GM12873 (cell line): ENCODE measurements around the gene MAPK9.

Experiments
- TF ChIP-seq, protein P1 (sequence below): IDR thresholded peaks from 2 replicates; pipeline ENCODE4 v1.5.1; 2012; ENCODE audit warnings: low read depth, mild to moderate bottlenecking, moderate library complexity, low read length, control low read depth; ENCODE audit not compliant: insufficient read depth; ENCODE audit errors: missing control alignments

MAPK9 gene

DNA sequence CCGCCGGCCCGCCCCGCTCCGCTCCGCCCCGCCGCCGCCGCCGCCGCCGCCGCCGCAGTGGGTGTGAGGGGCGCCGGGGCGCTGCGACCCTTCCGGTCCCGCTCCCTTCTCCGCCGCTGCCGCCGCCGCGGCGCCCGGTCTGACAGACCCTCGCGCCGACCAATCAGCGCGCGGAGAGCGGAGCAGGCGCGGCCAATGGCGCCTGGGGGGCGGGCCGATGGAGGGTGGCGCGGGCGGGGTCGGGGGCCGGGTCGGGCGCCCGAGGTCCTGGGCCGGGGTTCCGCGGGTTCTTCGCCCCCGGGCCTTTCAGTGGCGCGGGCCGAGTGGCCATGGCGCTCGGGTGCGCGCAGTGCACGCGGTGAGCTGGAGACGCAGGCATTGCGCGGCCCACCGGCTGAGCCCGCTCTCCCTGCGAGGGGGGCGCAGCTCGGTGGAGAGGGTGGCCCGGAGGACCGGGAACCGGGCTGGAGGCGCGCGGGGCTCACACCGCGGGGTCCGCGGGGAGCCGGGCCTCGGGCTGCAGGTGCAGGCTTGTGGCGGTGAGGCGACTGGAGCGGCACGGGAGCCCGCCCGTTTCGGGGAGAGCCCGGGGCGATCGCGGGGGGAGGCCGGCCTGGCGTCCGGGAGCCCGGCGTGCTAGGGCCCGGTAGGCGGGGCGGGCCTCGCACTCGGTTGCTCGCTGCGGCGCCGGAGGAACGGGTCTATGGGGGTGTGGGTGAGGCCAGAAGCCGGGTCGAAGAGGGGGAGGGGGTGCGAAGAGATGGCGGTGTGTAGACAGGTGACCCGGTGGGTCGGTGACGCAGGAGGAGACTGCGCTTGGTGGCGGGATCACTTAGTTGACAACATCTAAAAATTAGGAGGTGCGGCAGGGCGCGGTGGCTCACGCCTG is at the start of gene MAPK9:
MAPK9 (minus strand) TSS at position 141 of the 889 bp plus-strand sequence. CDS start 11,522 bp downstream, outside the sequence.
- TF ChIP-seq, protein P1, sequence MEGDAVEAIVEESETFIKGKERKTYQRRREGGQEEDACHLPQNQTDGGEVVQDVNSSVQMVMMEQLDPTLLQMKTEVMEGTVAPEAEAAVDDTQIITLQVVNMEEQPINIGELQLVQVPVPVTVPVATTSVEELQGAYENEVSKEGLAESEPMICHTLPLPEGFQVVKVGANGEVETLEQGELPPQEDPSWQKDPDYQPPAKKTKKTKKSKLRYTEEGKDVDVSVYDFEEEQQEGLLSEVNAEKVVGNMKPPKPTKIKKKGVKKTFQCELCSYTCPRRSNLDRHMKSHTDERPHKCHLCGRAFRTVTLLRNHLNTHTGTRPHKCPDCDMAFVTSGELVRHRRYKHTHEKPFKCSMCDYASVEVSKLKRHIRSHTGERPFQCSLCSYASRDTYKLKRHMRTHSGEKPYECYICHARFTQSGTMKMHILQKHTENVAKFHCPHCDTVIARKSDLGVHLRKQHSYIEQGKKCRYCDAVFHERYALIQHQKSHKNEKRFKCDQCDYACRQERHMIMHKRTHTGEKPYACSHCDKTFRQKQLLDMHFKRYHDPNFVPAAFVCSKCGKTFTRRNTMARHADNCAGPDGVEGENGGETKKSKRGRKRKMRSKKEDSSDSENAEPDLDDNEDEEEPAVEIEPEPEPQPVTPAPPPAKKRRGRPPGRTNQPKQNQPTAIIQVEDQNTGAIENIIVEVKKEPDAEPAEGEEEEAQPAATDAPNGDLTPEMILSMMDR, result no peak

DNA sequence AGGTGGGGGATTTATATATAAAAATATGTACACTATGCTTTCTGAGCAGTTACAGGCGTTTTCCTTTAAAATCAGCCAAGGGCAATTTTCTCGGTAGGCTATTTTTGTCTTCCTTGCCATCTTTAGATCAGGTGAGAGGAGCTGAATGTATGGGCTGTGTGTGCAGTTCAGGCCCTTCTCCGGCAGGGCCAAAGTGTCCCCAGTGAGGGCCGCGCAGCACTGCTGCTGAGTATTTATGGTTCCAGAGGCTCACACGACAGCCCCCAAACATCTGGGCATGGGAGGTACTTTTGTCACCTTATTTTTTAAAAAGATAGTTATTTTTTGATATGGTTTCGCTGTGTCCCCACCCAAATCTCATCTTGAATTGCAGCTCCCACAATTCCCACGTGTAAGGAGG is 49.7 kb upstream of the MAPK9 start:
- TF ChIP-seq, protein P1, result no peak

DNA sequence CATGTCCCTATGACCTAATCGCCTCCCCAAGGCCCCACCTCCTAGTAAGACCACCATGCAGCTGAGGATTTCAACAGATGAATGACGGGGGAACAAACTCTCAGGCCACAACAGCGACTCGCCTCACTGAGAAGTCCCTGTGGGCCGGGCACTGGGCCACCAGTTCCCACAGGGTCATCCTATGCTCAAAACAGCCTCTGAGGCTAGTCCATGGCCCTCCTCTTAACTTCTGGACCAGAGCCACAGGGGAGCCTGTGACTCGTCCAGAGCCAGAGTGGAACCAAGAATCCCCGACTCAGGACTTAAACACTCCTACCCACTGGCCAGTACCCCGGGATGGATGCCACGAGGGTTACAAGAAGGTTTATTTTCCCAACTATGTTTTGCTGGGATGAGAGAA is 49.0 kb upstream of the MAPK9 start:
- TF ChIP-seq, protein P1, result no peak

DNA sequence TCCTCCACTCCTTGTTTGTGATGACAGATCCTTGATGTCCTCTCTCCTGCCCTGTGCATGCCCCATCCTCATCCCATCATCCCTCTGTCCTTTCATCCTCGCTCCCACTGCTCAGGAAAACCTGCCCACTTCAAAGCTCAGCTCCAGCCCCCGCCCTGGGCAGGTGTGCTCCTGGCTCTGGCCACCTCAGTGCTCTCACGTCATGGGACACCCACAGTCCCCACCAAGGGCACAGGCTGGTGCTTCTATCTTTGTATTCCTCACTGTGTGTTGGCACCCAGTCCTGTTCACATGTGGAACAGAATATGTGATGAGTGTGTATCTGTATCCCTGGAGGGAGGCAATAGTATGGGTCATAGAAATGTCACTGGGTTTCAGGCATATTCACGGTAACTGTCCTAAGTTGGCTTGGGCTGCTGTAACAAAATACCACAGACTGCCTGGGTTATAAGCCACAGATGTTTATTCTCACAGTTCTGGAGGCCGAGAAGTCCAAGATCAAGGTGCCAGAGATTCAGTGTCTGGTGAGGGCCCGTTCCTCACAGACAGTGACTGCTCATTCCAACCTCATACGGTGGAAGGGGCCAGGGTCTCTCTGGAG is 47.8 kb upstream of the MAPK9 start:
- TF ChIP-seq, protein P1, result no peak

DNA sequence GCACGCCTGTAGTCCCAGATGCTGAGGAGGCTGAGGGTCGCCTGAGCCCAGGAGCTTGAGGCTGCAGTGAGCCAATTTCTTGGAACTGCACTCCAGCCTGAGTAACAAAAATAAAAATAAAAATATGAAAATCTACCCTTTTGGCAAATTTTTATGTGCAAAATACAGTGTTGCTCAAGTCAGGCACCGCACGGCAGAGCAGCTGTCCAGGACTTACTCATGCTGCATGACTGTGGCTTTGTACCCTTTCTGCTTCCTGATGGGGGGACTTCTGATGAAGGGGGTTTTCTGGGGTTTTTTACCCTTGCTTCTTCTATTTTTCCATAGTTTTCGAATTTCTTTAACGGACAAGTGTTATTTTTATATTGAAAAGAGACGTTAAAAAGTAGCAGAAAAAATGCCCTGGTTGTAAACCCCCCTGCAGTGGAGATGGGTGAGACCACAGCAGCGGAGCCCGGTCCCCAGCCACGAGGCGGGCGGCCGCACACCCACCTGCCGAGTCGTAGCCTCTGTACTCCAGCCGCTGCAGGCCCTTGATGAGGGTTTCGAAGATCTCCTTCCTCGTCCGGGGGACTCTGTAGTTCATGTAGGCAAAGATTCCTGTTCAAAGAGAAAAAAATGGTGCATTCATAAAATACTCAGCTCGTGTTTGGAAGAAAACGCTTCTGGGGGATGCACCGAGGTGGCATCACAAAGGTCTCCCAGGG is 46.3 kb upstream of the MAPK9 start:
- TF ChIP-seq, protein P1, result no peak

DNA sequence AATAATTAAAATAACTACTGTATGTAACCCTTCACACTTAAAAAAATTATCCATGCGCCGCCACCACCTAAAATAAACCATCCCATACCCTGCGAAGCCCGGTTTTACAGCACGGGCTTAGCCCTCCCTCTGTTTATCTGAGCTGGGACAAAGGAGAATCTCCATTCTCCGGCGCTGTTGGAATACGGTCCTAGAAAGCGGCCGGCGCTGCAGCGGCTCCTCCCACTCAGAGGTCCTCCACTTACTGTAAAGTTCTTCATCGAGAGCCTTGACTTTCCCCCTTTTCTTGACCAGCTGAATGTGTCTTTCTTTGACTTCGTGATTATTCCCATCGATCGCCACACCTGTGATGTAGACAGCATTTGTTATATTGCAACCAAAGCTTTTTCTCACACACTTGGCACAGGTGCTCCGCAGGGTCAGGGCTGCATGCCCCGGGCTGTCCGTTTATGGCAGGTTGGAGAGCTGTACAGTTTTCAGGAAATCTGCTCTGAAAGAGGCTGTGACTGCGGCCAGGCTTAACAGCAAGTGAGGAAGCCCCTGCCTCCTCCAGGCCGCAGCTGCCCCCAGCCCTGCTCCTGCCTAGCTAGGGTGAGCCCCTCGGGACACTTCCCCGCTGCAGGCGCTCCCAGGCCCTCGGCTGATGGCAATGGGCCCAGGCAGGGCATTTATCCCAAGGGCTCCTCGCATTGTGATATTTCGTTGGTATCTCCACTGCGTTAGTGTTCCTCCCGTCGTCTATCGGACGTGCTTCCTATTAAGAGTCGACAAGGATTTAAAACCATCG is 44.5 kb upstream of the MAPK9 start:
- TF ChIP-seq, protein P1, result no peak
